ENCODE measurements around the gene ETS1.

ETS1 gene

DNA sequence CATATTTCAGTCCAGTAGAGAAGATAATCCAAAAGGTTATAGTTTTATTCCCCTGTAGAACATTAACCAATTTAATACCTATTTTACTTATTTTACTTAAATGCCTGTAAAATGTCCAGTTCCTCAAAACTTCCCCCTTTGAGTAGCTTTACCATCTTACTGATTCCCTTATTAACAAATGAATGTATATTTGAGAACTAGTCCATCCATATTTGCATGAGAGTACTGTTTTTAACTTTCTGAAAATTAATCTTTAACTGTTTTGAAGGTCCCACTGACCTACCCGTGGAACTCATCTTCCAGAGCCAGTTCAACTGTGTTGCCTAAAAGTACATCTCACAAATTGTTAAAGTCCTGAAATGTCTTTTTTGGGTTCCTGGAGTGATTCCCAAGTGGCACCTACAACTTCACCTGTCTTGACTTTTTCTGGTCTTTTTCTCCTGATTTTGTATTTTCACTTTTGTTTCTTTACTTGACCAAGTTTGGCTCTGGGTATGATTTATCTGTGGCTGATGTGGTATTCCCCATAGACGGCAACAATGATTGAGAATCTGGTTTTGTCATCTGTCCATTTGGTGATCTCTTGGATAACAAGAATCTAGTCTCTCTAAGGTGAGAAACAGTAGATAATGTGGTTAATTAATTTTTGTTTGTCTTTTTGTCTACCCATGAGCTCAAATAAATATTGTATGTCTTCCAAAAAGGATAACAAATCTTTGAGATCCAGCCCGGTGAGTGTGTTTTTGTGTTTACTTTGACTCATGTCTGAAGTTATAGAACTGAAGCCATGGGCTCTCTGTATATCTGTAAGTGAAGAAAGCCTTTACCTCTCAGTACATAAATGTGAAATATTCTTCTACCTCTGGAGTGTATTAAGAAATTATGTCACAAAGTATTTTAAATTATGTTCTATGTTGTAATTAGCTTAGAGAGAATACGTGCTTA, 174.2 kb downstream of the ETS1 start:
- no peak for DNase-seq (ENCODE audit: low read depth in 2 of 2, low spot score in 1 of 2)

GRCh38 chr11:128411812-128412211, 175.5 kb downstream of the ETS1 start:
- no peak for DNase-seq (ENCODE audit: low read depth in 2 of 2, low spot score in 1 of 2)

GRCh38 chr11:128411150-128411549, 176.2 kb downstream of the ETS1 start:
- DNase-seq (ENCODE audit: low read depth in 2 of 2, low spot score in 1 of 2) = no peak

- DNase-seq (ENCODE audit: low read depth in 2 of 2, low spot score in 1 of 2) = no peak
Measured at GRCh38 chr11:128409476-128409875, 177.9 kb downstream of the ETS1 start.

All from stimulated activated CD8-positive, alpha-beta memory T cell treated with anti-CD3 and anti-CD28 coated beads, Interleukin-4, amount 100 ng/mL, for 1 hour (primary cell).